PFSK-1 (cell line): ENCODE data around the gene ZDHHC16.

Experiments used
- FOXP2 ChIP-seq: optimal IDR thresholded peaks from 2 replicates; pipeline ENCODE3; 2011; ENCODE audit warnings: borderline replicate concordance, control low read depth, inconsistent platforms; ENCODE audit not compliant: insufficient read depth; ENCODE audit errors: extremely low read length, extremely low read depth
- POLR2AphosphoS5 ChIP-seq: IDR thresholded peaks from 2 replicates; pipeline ENCODE4 v1.6.1; 2012; ENCODE audit warnings: low read depth, mild to moderate bottlenecking, control low read depth, low read length, moderate library complexity
- SIN3A ChIP-seq: IDR thresholded peaks from 2 replicates; pipeline ENCODE4 v1.6.1; 2012; ENCODE audit warnings: mild to moderate bottlenecking, low read length, moderate library complexity, borderline replicate concordance; ENCODE audit not compliant: insufficient read depth
- TAF1 ChIP-seq: IDR thresholded peaks from 2 replicates; pipeline ENCODE4 v1.6.1; 2012; ENCODE audit warnings: low read length, control low read depth, borderline replicate concordance; ENCODE audit not compliant: insufficient read depth
- TF ChIP-seq, protein P1 (sequence below), 2 experiments: IDR thresholded peaks; 2 replicates each; pipeline versions ENCODE4 v1.6.1 to v1.8.0; 2011 to 2012; ENCODE audit warnings: low read depth in 2 of 2, low read length in 2 of 2, control low read depth in 1 of 2, inconsistent platforms in 1 of 2, mild to moderate bottlenecking in 1 of 2, moderate library complexity in 1 of 2; ENCODE audit not compliant: insufficient read depth in 1 of 2

ZDHHC16 gene

DNA sequence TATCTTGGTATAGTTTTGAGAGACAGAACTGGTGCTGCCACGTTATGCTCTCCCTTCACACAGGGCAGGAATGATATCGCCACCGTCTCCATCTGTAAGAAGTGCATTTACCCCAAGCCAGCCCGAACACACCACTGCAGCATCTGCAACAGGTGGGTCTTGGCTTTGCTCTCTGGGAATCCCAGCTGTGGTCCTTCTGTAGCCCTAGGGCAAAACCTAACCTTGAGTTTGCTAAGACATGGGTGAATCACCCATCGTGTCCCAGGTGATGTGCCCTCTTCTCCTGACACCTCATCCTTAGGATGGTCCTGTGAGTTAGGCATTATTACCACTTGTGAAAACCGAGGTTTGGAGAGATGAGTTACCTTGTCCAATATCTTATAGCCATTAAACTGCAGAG is 6.4 kb downstream of the ZDHHC16 start:
- TF ChIP-seq, protein P1, sequence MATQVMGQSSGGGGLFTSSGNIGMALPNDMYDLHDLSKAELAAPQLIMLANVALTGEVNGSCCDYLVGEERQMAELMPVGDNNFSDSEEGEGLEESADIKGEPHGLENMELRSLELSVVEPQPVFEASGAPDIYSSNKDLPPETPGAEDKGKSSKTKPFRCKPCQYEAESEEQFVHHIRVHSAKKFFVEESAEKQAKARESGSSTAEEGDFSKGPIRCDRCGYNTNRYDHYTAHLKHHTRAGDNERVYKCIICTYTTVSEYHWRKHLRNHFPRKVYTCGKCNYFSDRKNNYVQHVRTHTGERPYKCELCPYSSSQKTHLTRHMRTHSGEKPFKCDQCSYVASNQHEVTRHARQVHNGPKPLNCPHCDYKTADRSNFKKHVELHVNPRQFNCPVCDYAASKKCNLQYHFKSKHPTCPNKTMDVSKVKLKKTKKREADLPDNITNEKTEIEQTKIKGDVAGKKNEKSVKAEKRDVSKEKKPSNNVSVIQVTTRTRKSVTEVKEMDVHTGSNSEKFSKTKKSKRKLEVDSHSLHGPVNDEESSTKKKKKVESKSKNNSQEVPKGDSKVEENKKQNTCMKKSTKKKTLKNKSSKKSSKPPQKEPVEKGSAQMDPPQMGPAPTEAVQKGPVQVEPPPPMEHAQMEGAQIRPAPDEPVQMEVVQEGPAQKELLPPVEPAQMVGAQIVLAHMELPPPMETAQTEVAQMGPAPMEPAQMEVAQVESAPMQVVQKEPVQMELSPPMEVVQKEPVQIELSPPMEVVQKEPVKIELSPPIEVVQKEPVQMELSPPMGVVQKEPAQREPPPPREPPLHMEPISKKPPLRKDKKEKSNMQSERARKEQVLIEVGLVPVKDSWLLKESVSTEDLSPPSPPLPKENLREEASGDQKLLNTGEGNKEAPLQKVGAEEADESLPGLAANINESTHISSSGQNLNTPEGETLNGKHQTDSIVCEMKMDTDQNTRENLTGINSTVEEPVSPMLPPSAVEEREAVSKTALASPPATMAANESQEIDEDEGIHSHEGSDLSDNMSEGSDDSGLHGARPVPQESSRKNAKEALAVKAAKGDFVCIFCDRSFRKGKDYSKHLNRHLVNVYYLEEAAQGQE (IDR thresholded peaks at IDR 0.05; ENCODE audit: insufficient read depth in 1 of 2, low read depth in 2 of 2, low read length in 2 of 2) = no peak

DNA sequence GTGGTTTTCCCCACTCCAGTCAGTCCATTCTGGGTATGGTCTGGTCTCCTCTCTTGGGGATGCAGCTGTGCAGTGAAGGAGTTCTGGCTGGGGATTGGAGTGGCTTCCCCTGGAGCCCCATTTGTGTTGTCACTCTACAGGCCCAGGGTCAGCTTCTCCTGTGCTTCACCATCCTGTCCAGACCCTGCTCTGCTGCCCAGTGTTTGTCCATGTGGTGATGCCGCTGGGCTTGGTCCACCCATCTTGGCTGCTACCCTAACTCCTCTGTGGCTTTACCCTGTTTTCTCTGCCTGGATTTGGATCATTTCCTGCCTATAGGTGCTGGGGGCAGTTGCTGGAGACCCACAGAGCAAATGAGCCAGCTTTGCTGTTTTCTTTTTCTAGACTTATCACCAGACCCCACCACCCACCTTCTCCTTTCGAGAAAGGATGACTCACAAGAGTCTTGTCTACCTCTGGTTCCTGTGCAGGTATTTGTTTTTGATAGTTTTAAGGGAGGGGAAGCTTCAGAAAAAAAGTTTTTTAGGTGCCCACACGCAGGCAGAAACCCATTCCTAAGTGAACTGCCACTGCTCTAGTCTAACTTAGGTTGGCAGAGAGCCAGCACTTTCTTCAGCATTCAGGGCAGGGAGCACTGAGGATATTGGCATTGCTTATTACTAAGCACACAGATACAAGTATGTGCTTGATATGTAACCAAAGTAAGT is 8.5 kb downstream of the ZDHHC16 start:
- TF ChIP-seq TAF1 = no peak

DNA sequence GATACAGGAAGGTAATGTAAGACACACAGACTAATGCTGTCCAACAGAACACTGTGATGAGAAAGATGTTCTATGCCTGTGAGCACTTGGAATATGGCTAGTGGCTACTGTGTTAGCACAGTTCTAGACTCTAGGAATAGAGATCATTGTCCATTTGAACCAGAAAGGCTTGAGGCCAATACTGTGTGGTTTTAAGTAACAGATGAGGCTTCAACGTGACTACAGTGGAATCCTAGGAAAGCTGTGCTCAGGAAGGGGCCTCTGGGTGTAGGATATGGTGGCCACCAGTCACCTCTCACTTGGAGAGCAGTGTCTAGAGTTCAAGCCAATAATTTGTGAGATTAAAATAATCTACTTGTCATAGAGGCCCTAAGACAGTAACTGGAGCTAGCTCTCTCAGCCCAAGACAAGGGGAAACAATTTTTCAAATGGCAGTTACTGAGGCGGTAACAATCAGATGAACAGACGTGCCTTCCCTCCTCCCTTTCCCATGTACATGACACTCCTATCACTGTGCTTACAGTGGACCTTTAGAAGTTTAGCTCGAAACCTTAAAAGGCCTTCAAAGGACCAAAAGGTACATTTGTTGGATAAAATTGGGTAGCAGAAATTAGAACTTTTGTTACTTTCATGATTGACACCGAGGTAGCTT is 10.2 kb downstream of the ZDHHC16 start:
- TF ChIP-seq POLR2AphosphoS5 (peak; percentile 48; the same call in 1 of the 2 replicates), TAF1 (no peak)

DNA sequence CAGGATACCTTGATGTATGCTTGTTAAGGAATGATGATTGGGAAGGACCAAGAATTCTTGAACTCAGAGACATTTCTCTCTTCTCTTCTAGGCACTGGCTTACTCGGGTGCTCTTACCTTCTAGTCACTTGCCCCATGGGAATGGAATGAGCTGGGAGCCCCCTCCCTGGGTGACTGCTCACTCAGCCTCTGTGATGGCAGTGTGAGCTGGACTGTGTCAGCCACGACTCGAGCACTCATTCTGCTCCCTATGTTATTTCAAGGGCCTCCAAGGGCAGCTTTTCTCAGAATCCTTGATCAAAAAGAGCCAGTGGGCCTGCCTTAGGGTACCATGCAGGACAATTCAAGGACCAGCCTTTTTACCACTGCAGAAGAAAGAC is 10.7 kb downstream of the ZDHHC16 start:
- TF ChIP-seq FOXP2 (no peak), SIN3A (no peak), TAF1 (no peak), POLR2AphosphoS5 (no peak)
- TF ChIP-seq, protein P1 (IDR thresholded peaks at IDR 0.05; ENCODE audit: insufficient read depth in 1 of 2, low read depth in 2 of 2, low read length in 2 of 2) = no peak

DNA sequence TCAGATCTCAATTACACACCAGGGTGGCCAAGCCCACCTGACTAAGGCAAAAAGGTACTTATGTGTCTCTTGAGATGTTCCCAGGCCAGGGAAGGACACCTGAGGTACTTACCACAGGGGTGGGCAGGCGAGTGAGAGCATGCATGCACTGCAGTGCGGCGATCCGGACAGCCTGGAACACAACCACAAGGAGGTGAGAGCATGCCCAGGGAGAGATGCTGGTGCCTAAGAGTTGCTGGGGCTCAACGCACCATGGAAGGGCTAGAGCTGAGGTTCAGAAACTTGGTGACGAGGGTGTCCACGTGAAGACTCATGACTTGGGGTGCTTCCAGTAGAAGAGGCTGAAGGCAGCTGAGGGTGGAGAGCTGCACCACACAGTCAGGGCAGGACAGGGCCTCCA is 13.1 kb downstream of the ZDHHC16 start:
- TF ChIP-seq SIN3A (no peak), TAF1 (no peak), FOXP2 (no peak), POLR2AphosphoS5 (no peak)
- TF ChIP-seq, protein P1 (IDR thresholded peaks at IDR 0.05; ENCODE audit: insufficient read depth in 1 of 2, low read depth in 2 of 2, low read length in 2 of 2) = no peak

DNA sequence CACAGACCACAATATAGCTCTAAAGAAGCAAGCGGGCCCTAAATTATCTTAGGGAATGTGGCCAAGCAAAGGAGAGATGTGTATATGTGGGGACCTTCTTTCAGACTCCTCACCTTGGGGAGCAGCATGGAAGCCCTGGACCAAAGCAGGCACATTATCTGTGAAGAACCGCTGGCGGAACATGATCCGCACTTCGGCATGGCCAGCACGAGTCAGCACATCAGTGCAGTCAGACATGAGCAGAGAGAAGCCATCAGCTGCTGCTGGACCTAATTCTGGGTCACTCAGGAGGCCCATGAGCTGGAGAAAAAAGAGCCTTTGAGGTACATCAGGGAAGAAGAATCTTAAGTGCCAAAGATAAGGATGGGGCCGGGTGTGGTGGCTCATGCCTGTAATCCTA is 14.0 kb downstream of the ZDHHC16 start:
- TF ChIP-seq TAF1 (no peak), POLR2AphosphoS5 (no peak), FOXP2 (no peak), SIN3A (no peak)
- TF ChIP-seq, protein P1 (IDR thresholded peaks at IDR 0.05; ENCODE audit: insufficient read depth in 1 of 2, low read depth in 2 of 2, low read length in 2 of 2) = no peak
